T-helper 1 cell (primary cell): ENCODE results near the gene ZNF358.
A peak's percentile ranks its signal among the peaks of the same experiment; 100 is the strongest.
"Not testable (repeated sequence)": the region's sequence is repeated elsewhere in the genome, so short reads cannot be mapped to it uniquely, and the experiment has no call there.

Experiments used
- DNase-seq, 5 donors: peaks; one replicate each; pipeline ENCODE4 v3.0.0-alpha.2; 2012 to 2020

The ZNF358 gene

DNA sequence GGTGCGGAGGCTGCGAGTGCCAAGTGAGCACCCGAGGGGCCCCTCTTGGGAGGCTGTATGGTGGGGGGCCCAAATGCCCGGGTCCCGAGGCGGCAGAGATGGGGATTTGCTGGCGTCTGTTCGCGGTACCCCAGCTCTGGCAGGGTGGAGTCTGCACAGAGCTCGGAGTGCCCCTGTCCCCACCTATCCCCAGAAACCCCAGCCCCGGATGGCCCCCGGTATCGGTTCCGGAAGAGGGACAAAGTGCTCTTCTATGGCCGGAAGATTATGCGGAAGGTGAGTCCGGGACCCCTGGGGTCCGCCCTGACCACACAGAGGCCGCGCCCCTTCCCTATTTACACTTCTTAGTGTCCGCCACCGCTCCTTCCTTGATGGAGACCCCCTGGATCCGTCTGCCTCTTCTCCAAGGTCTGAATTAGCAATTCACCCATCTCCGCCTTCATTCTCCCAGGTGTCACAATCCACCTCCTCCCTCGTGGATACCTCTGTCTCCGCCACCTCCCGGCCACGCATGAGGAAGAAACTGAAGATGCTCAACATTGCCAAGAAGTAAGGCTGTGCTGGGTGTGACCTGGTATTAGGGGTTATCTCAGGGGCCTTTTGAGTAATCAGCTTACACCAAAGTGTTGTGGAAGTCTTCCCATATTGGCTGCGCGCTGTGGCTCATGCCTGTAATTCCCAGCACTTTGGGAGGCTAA is 20.2 kb downstream of the ZNF358 start:
- DNase-seq = no peak

DNA sequence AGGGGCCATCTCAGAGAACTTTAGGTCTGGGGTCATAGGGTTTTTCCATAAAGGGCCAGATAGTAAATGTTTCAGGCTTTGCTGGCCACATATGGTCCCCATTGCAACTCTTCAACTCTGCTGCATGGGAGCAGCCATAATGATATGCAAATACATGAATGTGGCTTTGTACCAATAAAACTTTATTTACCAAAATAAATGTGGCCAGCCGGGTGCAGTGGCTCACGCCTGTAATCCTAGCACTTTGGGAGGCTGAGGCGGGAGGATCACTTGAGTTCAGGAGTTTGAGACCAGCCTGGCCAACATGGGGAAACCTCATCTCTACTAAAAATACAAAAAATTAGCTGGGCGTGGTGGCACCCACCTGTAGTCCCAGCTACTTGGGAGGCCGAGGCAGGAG is 23.1 kb downstream of the ZNF358 start:
- DNase-seq = not testable (repeated sequence)

DNA sequence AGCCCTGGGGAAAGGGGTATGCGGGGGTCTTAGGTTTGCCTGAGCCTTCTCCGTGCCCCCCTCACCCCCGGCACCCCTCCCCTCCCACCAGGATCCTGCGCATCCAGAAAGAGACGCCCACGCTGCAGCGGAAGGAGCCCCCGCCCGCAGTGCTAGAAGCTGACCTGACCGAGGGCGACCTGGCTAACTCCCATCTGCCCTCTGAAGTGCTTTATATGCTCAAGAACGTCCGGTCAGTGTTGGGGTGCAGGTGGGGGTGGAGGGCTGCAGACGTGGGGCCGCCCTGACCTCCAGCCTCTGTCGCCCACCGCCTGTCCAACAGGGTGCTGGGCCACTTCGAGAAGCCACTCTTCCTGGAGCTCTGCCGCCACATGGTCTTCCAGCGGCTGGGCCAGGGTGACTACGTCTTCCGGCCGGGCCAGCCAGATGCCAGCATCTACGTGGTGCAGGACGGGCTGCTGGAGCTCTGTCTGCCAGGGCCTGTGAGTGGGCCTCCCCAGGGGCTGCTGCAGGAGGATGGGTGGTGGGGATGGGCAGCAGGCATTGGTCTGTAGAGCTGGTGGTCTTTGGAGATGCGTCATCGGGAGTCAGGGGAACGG is 24.0 kb downstream of the ZNF358 start:
- no peak for DNase-seq

GRCh38 chr19:7540761-7541474 is 25.0 kb downstream of the ZNF358 start:
- no peak for DNase-seq

- DNase-seq = no peak
Measured at GRCh38 chr19:7541475-7541824, 25.5 kb downstream of the ZNF358 start.

DNA sequence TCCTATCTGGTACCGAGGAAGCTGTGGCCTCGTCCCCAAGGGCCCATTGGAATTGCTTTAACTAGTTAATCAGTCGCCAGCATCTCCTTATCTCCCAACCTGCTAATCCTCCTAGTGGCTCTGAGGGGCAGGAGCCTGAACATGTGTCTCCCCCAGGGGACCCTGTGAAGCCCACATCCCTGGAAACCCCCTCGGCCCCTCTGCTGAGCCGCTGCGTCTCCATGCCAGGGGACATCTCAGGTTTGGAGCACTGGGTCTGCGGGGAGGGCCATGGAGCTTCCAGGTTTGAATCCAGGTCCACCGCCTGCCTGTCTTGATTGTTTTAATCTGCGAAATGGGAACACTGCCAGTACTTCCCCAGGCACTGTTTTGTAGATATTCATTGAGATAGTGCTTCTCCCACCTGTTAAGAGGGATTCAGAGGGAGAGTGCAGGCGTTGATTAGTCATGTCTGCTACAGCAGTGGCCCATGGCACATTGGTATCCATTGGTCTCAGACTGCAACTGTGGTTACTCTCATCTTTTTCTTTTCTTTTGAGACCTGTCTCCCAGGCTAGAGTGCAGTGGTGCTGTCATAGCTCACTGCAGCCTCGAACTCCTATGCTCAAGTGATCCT is 26.0 kb downstream of the ZNF358 start:
- no peak for DNase-seq

DNA sequence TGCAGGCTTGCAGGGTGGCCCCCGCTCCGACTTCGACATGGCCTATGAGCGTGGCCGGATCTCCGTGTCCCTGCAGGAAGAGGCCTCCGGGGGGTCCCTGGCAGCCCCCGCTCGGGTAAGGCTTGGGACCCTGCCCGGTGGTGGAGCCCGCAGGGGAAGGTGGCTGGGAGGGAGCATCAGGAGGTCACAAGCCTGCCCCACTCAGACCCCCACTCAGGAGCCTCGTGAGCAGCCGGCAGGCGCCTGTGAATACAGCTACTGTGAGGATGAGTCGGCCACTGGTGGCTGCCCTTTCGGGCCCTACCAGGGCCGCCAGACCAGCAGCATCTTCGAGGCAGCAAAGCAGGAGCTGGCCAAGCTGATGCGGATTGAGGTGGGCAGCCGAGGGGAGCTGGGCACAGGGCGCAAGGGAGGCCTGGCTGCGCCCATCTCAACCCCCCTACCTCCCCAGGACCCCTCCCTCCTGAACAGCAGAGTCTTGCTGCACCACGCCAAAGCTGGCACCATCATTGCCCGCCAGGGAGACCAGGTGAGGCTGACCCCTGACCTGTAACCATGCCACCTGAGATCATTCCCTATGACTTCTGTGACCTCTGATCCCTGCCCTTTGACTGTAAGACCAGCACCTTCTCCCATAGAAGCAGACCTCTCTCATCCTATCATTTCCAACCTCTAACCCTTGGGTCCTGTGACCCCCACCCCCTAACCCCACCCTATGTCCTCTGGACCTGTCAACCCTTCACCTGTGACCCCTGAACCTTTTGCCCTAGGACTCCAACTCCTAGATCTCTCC is 26.8 kb downstream of the ZNF358 start:
- no peak for DNase-seq

- DNase-seq = peak in 1 of 5 donors; percentile 33
Measured at GRCh38 chr19:7544626-7545025, 28.7 kb downstream of the ZNF358 start.

- no peak for DNase-seq
Measured at GRCh38 chr19:7545300-7545699, 29.4 kb downstream of the ZNF358 start.

DNA sequence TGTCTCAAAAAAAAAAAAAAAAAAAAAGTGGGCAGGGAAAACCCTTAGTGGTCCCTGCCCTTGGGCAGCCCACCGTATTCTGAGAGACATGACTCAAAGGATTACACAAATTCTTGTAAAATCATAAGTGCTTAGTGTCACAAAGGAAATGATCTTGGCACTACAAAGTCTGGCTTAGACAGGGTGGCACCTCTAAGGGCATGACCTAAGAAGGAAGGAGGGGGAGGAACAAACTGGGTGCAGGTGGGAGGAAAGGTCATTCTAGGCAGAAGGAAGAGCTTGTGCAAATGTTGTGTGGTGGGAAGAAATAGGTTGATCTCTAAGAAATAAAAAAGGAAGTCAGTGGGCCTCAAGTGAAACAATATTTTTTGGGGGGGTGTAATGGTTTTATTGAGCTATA is 30.0 kb downstream of the ZNF358 start:
- peak in 1 of 5 donors; percentile 64 for DNase-seq

DNA sequence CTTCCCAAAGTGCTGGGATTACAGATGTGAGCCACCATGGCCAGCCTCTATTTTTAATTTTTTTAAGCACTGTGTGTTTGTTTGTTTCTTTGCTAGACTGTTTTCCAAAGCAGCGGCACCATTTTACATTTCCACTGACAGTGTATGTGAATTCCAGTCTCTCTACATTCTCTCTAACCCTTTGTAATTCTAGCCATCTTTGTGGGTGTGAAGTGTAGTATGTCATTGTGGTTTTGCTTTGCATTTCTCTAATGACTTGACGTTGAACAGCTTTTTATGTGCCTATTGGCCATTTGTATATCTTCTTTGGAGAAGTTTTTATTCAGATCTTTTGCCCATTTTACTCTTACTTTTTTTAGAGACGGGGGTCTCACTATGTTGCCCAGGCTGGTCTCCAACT is 31.3 kb downstream of the ZNF358 start:
- DNase-seq = no peak

- DNase-seq = no peak
Measured at GRCh38 chr19:7549429-7550148, 33.7 kb downstream of the ZNF358 start.

- no peak for DNase-seq
Measured at GRCh38 chr19:7550169-7550770, 34.4 kb downstream of the ZNF358 start.

GRCh38 chr19:7550987-7551761 is 35.3 kb downstream of the ZNF358 start:
- peak in 1 of 5 donors; percentile 30 for DNase-seq

DNA sequence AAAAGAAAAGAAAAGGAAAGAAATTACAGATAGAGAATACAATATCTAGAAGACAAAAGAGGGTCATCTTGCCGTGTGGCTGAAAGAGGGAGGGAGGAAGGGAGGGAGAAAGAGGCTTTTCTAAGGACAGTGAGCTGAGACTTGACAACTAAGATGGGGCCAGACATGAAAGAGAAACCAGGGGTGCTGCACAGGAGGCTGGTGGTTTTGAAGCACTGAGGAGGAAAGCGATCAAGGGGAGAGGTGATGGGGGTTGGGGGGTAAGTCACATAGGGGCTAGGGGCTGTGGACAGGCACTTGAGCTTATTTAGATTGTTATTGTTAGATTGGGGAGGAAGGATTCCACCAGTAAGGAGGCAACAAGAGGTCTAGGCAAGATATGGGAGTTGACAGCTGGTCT is 36.9 kb downstream of the ZNF358 start:
- no peak for DNase-seq

DNA sequence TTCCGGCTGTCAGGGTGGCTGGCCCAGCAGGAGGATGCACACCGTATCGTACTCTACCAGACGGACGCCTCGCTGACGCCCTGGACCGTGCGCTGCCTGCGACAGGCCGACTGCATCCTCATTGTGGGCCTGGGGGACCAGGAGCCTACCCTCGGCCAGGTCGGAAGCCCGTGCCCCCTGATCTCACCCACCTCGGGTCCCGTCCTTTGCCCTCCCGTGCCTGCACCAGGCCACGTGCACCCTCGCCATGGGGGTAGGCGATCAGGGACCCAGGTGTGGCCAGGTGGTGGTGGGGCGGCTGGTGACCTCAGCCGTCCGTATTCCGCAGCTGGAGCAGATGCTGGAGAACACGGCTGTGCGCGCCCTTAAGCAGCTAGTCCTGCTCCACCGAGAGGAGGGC is 38.7 kb downstream of the ZNF358 start:
- no peak for DNase-seq

DNA sequence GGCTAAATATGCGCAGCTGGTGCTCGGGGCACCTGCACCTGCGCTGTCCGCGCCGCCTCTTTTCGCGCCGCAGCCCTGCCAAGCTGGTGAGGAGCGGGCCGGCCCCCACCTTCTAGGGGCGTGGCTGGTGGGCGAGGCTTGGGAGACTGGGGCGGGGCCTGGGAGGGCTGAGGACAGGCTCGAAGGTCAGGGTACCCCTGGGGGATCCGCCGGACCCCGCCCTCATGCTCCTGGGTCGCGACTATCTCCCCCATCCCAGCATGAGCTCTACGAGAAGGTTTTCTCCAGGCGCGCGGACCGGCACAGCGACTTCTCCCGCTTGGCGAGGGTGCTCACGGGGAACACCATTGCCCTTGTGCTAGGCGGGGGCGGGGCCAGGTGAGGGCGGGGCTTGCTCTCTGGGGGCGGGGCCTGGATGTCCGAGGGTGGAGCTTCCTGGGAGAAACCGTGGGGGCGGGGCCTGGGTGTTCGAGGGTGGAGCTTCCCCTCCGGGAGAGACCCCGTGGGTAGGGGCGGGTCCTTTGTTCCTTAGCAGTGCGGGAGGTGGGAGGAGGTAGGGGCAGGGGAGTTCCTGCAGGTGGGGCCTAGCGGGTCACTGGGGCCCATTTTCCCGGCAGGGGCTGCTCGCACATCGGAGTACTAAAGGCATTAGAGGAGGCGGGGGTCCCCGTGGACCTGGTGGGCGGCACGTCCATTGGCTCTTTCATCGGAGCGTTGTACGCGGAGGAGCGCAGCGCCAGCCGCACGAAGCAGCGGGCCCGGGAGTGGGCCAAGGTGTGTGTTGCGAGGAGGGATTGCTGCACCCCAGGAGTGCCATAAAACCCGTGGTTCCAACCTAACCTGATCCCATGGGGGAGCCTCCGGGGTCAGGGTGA is 39.3 kb downstream of the ZNF358 start:
- no peak for DNase-seq

- no peak for DNase-seq
Measured at GRCh38 chr19:7556696-7557315, 40.9 kb downstream of the ZNF358 start.

GRCh38 chr19:7558667-7559066 is 42.8 kb downstream of the ZNF358 start:
- no peak for DNase-seq
